Adipocyte (in vitro differentiated cells): ENCODE data around the gene VAMP8.
A peak's percentile ranks its signal among the peaks of the same experiment; 100 is the strongest.
"Not testable (repeated sequence)": the region's sequence is repeated elsewhere in the genome, so short reads cannot be mapped to it uniquely, and the experiment has no call there.

Experiments
- DNase-seq: peaks from one replicate; pipeline ENCODE4 v3.0.0-alpha.2; 2015; ENCODE audit warnings: low read depth
- H3K27me3 ChIP-seq: replicated peaks from 2 replicates; pipeline ENCODE4 v1.7.0; 2013; ENCODE audit warnings: mild to moderate bottlenecking, low read length, moderate library complexity; ENCODE audit not compliant: control insufficient read depth, insufficient read depth
- H3K36me3 ChIP-seq: 2 replicates; pipeline ENCODE4 v1.7.0; 2013; ENCODE audit warnings: low read length, mild to moderate bottlenecking, moderate library complexity; ENCODE audit not compliant: control insufficient read depth, insufficient read depth, severe bottlenecking
- H3K4me1 ChIP-seq: 2 replicates; pipeline ENCODE4 v1.7.0; 2013; ENCODE audit warnings: mild to moderate bottlenecking, low read length, moderate library complexity; ENCODE audit not compliant: control insufficient read depth, insufficient read depth
- H3K4me3 ChIP-seq: 2 replicates; pipeline ENCODE4 v1.7.0; 2013; ENCODE audit warnings: mild to moderate bottlenecking, low read length, moderate library complexity
- H3K9ac ChIP-seq: 2 replicates; pipeline ENCODE4 v1.7.0; 2013; ENCODE audit warnings: mild to moderate bottlenecking, low read length, moderate library complexity
- H3K9me3 ChIP-seq: 2 replicates; pipeline ENCODE4 v1.7.0; 2013; ENCODE audit warnings: mild to moderate bottlenecking, low read length, moderate library complexity; ENCODE audit not compliant: control insufficient read depth

VAMP8 gene

GRCh38 chr2:85584354-85584856 lies 7.0 kb downstream of the VAMP8 start, which contains the start of gene VAMP5:
VAMP5 (plus strand) TSS chr2:85584431; CDS start chr2:85584491, 60 bp downstream.
- Histone ChIP-seq H3K4me1 (peaks cover 33% of the 10 kb centered on the region), H3K27me3 (no peaks in the 10 kb centered on the region), H3K9me3 (no peaks in the 10 kb centered on the region), H3K36me3 (no peaks in the 10 kb centered on the region), H3K4me3 (peak within 1 kb of the TSS; percentile 82), H3K9ac (peak within 1 kb of the TSS; percentile 91)
- peak; percentile 61 for DNase-seq

GRCh38 chr2:85584857-85585780 lies 7.7 kb downstream of the VAMP8 start:
- DNase-seq, result peak; percentile 39
- Histone ChIP-seq H3K9ac (peak overlapping the region; percentile 91), H3K4me1 (peaks cover 31% of the 10 kb centered on the region), H3K27me3 (no peaks in the 10 kb centered on the region), H3K4me3 (peak overlapping the region; percentile 82), H3K9me3 (no peaks in the 10 kb centered on the region), H3K36me3 (no peaks in the 10 kb centered on the region)

- DNase-seq, result peak; percentile 50
- Histone ChIP-seq H3K9ac (peak overlapping the region; percentile 91), H3K9me3 (no peaks in the 10 kb centered on the region), H3K27me3 (no peaks in the 10 kb centered on the region), H3K4me3 (peak overlapping the region; percentile 82), H3K4me1 (peaks cover 37% of the 10 kb centered on the region), H3K36me3 (no peaks in the 10 kb centered on the region)
Observed at GRCh38 chr2:85585781-85586105, 8.4 kb downstream of the VAMP8 start.

GRCh38 chr2:85588236-85588635 lies 10.8 kb downstream of the VAMP8 start:
- Histone ChIP-seq H3K4me3 (no peak overlapping the region), H3K9me3 (no peaks in the 10 kb centered on the region), H3K27me3 (no peaks in the 10 kb centered on the region), H3K36me3 (no peaks in the 10 kb centered on the region), H3K4me1 (peaks cover 45% of the 10 kb centered on the region), H3K9ac (no peak overlapping the region)
- DNase-seq, result no peak

GRCh38 chr2:85588645-85589044 lies 11.3 kb downstream of the VAMP8 start:
- peaks cover 43% of the 10 kb centered on the region for H3K4me1 ChIP-seq
- H3K9me3 ChIP-seq, result no peaks in the 10 kb centered on the region
- no peak for DNase-seq
- H3K27me3 ChIP-seq, result no peaks in the 10 kb centered on the region
- H3K4me3 ChIP-seq, result no peak overlapping the region
- H3K9ac ChIP-seq, result no peak overlapping the region
- H3K36me3 ChIP-seq, result no peaks in the 10 kb centered on the region

GRCh38 chr2:85589181-85589580 lies 11.8 kb downstream of the VAMP8 start:
- Histone ChIP-seq H3K9ac (no peak overlapping the region), H3K4me3 (no peak overlapping the region), H3K36me3 (no peaks in the 10 kb centered on the region), H3K9me3 (no peaks in the 10 kb centered on the region), H3K4me1 (peaks cover 38% of the 10 kb centered on the region), H3K27me3 (no peaks in the 10 kb centered on the region)
- DNase-seq, result no peak

- H3K36me3 ChIP-seq, result no peaks in the 10 kb centered on the region
- H3K4me3 ChIP-seq, result peak overlapping the region; percentile 15
- no peaks in the 10 kb centered on the region for H3K9me3 ChIP-seq
- H3K9ac ChIP-seq, result peak overlapping the region; percentile 69
- H3K27me3 ChIP-seq, result no peaks in the 10 kb centered on the region
- H3K4me1 ChIP-seq, result peaks cover 37% of the 10 kb centered on the region
- DNase-seq, result peak; percentile 77
Observed at GRCh38 chr2:85589982-85590791, 12.8 kb downstream of the VAMP8 start.

GRCh38 chr2:85590950-85591349 lies 13.6 kb downstream of the VAMP8 start:
- Histone ChIP-seq H3K27me3 (no peaks in the 10 kb centered on the region), H3K4me3 (peak overlapping the region; percentile 15), H3K9me3 (no peaks in the 10 kb centered on the region), H3K36me3 (no peaks in the 10 kb centered on the region), H3K4me1 (peaks cover 29% of the 10 kb centered on the region), H3K9ac (peak overlapping the region; percentile 69)
- no peak for DNase-seq

- Histone ChIP-seq H3K4me3 (no peak overlapping the region), H3K9me3 (no peaks in the 10 kb centered on the region), H3K9ac (peak overlapping the region; percentile 69), H3K27me3 (no peaks in the 10 kb centered on the region), H3K4me1 (peaks cover 33% of the 10 kb centered on the region), H3K36me3 (no peaks in the 10 kb centered on the region)
- DNase-seq, result no peak
Observed at GRCh38 chr2:85591563-85591962, 14.2 kb downstream of the VAMP8 start.

GRCh38 chr2:85592299-85592698 lies 14.9 kb downstream of the VAMP8 start:
- DNase-seq, H3K9me3 ChIP-seq, H3K36me3 ChIP-seq, H3K4me3 ChIP-seq, H3K9ac ChIP-seq, H3K27me3 ChIP-seq: not testable (repeated sequence)
- H3K4me1 ChIP-seq, result peaks cover 37% of the 10 kb centered on the region

- no peak for DNase-seq
- Histone ChIP-seq H3K27me3 (no peaks in the 10 kb centered on the region), H3K9ac (no peak overlapping the region)
Observed at GRCh38 chr2:85593023-85593422, 15.6 kb downstream of the VAMP8 start.

More at GRCh38 chr2:85593023-85593422, 15.6 kb downstream of the VAMP8 start:
- no peaks in the 10 kb centered on the region for H3K9me3 ChIP-seq
- H3K4me3 ChIP-seq, result no peak overlapping the region
- H3K4me1 ChIP-seq, result peaks cover 37% of the 10 kb centered on the region
- H3K36me3 ChIP-seq, result peaks cover 11% of the 10 kb centered on the region
